A549 (cell line): Measurements from ENCODE around the gene TBX21. TPM values are rescaled to one million over a fixed set of nuclear protein-coding genes. Genes with fewer than 3 reads are reported as not detected.

Source experiments
- ATAC-seq, 2 experiments: fragments of 200-7000 bp in 1 of 2; fragments of >200 bp in 1 of 2; cut with Nextera tagmentation in 1 of 2; cut with Tn5 transposase in 1 of 2; 3 replicates each; pipeline versions ENCODE4 v1.8.0 to v1.9.1; 2018 to 2020; ENCODE audit warnings: mild to moderate bottlenecking in 1 of 2, moderate library complexity in 1 of 2
- CTCF ChIA-PET: fragments of 300-600 bp; sonication (Branson Sonifier 250); formaldehyde crosslinking; extraction: SDS; loops from one replicate; lab custom pipeline; 2021; ENCODE audit warnings: antibody characterized with exemption, inconsistent platforms; lab: Yijun Ruan, JAX
- POLR2A ChIA-PET: fragments of 350-600 bp; formaldehyde crosslinking; extraction: SDS; loops from one replicate; lab custom pipeline; 2021; ENCODE audit warnings: antibody characterized with exemption, inconsistent platforms; lab: Yijun Ruan, JAX
- DNase-seq, 2 experiments: peaks; one replicate each; pipeline versions ENCODE4 v3.0.0 to v3.0.0-alpha.2; 2011 to 2016; ENCODE audit warnings: low read depth in 1 of 2, low spot score in 1 of 2
- FAIRE-seq: peaks from 2 replicates; lab custom pipeline; 2011; peaks lifted over from hg19 to GRCh38; lab: Jason Lieb, UNC
- H3K27ac ChIP-seq, 2 experiments: fragments of >200 bp; sonication (Bioruptor Twin); formaldehyde crosslinking; 3 replicates each; pipeline ENCODE4 v1.5.1; 2016 to 2017
- H3K4me1 ChIP-seq: fragments of >200 bp; sonication (Bioruptor Twin); formaldehyde crosslinking; 3 replicates; pipeline ENCODE4 v1.6.1; 2016
- H3K4me2 ChIP-seq: fragments of >200 bp; sonication (Bioruptor Twin); formaldehyde crosslinking; 3 replicates; pipeline ENCODE4 v1.6.1; 2016
- H3K4me3 ChIP-seq: fragments of >200 bp; sonication (Bioruptor Twin); formaldehyde crosslinking; 3 replicates; pipeline ENCODE4 v1.5.1; 2016
- H3K9me3 ChIP-seq: fragments of >200 bp; sonication (Bioruptor Twin); formaldehyde crosslinking; 3 replicates; pipeline ENCODE4 v1.6.1; 2016
- BCL3 ChIP-seq: fragments of >200 bp; sonication (Bioruptor Twin); formaldehyde crosslinking; IDR thresholded peaks from 3 replicates; pipeline ENCODE4 v1.6.1; 2016
- CBX8 ChIP-seq: fragments of 200-600 bp; sonication (generic); IDR thresholded peaks from 2 replicates; pipeline ENCODE4 v1.6.1; 2016
- CHD4 ChIP-seq: fragments of 200-600 bp; sonication (generic); IDR thresholded peaks from 2 replicates; pipeline ENCODE4 v1.6.1; 2016; ENCODE audit warnings: antibody characterized with exemption, mild to moderate bottlenecking, borderline replicate concordance
- EHF ChIP-seq: fragments of 250-450 bp; sonication (Bioruptor Pico); IDR thresholded peaks from 2 replicates; pipeline ENCODE4 v1.5.0; 2020; ENCODE audit warnings: mild to moderate bottlenecking
- FOXS1 ChIP-seq: fragments of 250-450 bp; sonication (Bioruptor Pico); IDR thresholded peaks from 2 replicates; pipeline ENCODE4 v1.5.0; 2020; ENCODE audit warnings: mild to moderate bottlenecking, moderate library complexity
- GATA3 ChIP-seq: IDR thresholded peaks from 2 replicates; pipeline ENCODE4 v1.6.1; 2012; ENCODE audit warnings: borderline replicate concordance
- HDAC2 ChIP-seq: fragments of 200-600 bp; sonication (generic); IDR thresholded peaks from 2 replicates; pipeline ENCODE4 v1.6.1; 2016
- HOXB13 ChIP-seq: fragments of 250-450 bp; sonication (Bioruptor Pico); IDR thresholded peaks from 2 replicates; pipeline ENCODE4 v1.5.0; 2020; ENCODE audit warnings: low read depth, mild to moderate bottlenecking, moderate library complexity
- KDM1A ChIP-seq: fragments of 200-600 bp; sonication (generic); IDR thresholded peaks from 2 replicates; pipeline ENCODE4 v1.6.1; 2016; ENCODE audit warnings: low read depth, mild to moderate bottlenecking
- KDM5A ChIP-seq: fragments of 200-600 bp; sonication (generic); IDR thresholded peaks from 2 replicates; pipeline ENCODE4 v1.6.1; 2016; ENCODE audit warnings: antibody characterized with exemption, mild to moderate bottlenecking
- MYC ChIP-seq: IDR thresholded peaks from 2 replicates; pipeline ENCODE4 v1.6.1; 2012; ENCODE audit warnings: mild to moderate bottlenecking, inconsistent platforms, low read length, improper control_type of control experiment, borderline replicate concordance
- NFE2L2 ChIP-seq: fragments of 150-350 bp; conservative IDR thresholded peaks from 2 replicates; pipeline ENCODE4 v1.6.1; 2014; ENCODE audit warnings: low read length
- PBX3 ChIP-seq: IDR thresholded peaks from 2 replicates; pipeline ENCODE4 v1.6.1; 2012
- PHF8 ChIP-seq: fragments of 200-600 bp; sonication (generic); IDR thresholded peaks from 2 replicates; pipeline ENCODE4 v1.6.1; 2016; ENCODE audit warnings: low read depth, mild to moderate bottlenecking, antibody characterized with exemption, moderate library complexity, borderline replicate concordance
- RAD21 ChIP-seq, 2 experiments: fragments of >200 bp in 1 of 2; sonication (Bioruptor Twin) in 1 of 2; formaldehyde crosslinking in 1 of 2; IDR thresholded peaks in 1 of 2; conservative IDR thresholded peaks in 1 of 2; 2 replicates in 1 of 2; 3 replicates in 1 of 2; pipeline ENCODE4 v1.6.1; 2012 to 2018; ENCODE audit warnings: inconsistent platforms in 1 of 2
- RFX5 ChIP-seq: fragments of 450-650 bp; IDR thresholded peaks from 2 replicates; pipeline ENCODE4 v1.7.1; 2014; ENCODE audit warnings: antibody characterized with exemption, mild to moderate bottlenecking, moderate library complexity
- SMC3 ChIP-seq: fragments of >200 bp; sonication (Bioruptor Twin); formaldehyde crosslinking; IDR thresholded peaks from 3 replicates; pipeline ENCODE4 v1.6.1; 2018; ENCODE audit warnings: inconsistent platforms
- TP53 ChIP-seq: fragments of 250-450 bp; sonication (Bioruptor Pico); IDR thresholded peaks from 2 replicates; pipeline ENCODE4 v1.5.0; 2021; ENCODE audit warnings: mild to moderate bottlenecking, moderate library complexity
- ZSCAN20 ChIP-seq: fragments of 250-450 bp; sonication (Bioruptor Pico); IDR thresholded peaks from 2 replicates; pipeline ENCODE4 v1.8.0; 2022; ENCODE audit warnings: mild to moderate bottlenecking, moderate library complexity
- WGBS: methylation state at CpG from one replicate; pipeline ENCODE4 v1.1.6; 2017; ENCODE audit errors: missing lambda C conversion rate; 5-methylcytosine and 5-hydroxymethylcytosine counted together
- polyA plus RNA-seq, 4 experiments: library from polyadenylated mRNA; depleted of rRNA in 3 of 4; stranded (reverse); fragments of >200 nt; fragmentation: RNase III in 1 of 4; extraction: RNeasy Plus Mini Kit Qiagen cat#74134 plus additional on column Dnase treatment in 1 of 4; gene quantifications; 2 replicates in 3 of 4; 3 replicates in 1 of 4; pipeline ENCODE4 v1.2.3, GENCODE V29; 2011 to 2017
- TF ChIP-seq, protein P1 (sequence below): IDR thresholded peaks from 2 replicates; pipeline ENCODE4 v1.6.1; 2012; ENCODE audit warnings: low read depth, borderline replicate concordance
- TF ChIP-seq, protein P2 (sequence below): fragments of 250-450 bp; sonication (Bioruptor Pico); IDR thresholded peaks from 2 replicates; pipeline ENCODE4 v1.5.0; 2020; ENCODE audit warnings: low read depth, mild to moderate bottlenecking, moderate library complexity

The TBX21 gene
- polyA plus RNA-seq, 2 of the 4 experiments (the other 2 are of a cell fraction): not detected

- 65% methylated on average over 12 of the region's 12 CpGs for WGBS
Measured at GRCh38 chr17:47705536-47706530, 27.2 kb upstream of the TBX21 start.

DNA sequence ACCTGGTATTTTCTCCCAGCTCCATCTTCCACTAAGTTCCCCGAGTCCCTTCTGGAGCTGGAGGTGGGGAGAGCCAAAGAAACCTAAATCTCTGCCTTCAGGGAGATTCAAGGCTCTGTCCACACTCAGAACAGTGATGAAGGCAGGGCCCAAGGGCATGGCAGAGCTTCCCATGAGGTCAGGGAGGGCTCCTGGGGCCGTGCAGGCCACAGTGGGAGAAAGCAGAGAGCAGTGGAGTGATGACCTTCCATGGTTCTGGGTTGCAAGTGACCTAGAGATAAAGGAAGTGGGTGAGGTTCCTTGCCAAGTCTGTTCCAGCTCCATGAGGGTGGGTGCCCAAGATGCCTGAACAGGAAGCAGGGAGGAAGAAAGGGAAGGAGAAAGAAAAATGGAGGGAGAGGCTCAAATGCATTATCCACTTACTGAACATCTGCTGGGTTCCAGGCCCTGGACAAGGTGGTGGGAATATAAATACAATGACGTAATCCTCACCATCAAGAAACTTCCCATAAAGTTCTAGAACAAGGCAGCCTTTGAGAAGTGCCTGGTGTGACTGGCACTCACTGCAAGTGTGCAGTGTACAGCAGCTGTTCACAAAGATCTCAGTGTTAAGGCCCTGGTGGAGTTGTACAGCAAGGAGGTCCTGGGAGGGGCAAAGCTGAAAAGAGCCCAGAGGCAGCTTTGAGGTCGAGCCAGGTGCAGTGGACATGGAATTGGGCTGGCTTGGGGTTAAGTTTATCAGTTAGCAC, 25.8 kb upstream of the TBX21 start:
- Histone ChIP-seq H3K4me2 (no peak overlapping the region), H3K27ac (no peak overlapping the region), H3K4me1 (no peaks in the 10 kb centered on the region), H3K4me3 (no peak overlapping the region), H3K9me3 (no peaks in the 10 kb centered on the region)
- TF ChIP-seq, protein P1, sequence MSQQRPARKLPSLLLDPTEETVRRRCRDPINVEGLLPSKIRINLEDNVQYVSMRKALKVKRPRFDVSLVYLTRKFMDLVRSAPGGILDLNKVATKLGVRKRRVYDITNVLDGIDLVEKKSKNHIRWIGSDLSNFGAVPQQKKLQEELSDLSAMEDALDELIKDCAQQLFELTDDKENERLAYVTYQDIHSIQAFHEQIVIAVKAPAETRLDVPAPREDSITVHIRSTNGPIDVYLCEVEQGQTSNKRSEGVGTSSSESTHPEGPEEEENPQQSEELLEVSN: no peak
- TF ChIP-seq RFX5: no peak
- TF ChIP-seq PHF8: no peak
- TF ChIP-seq HDAC2: no peak
- TF ChIP-seq KDM5A: no peak
- TF ChIP-seq KDM1A: no peak
- no peak for TF ChIP-seq BCL3
- TF ChIP-seq FOXS1 (CRISPR knock-in tag): no peak
- no peak for TF ChIP-seq MYC
- no peak for TF ChIP-seq TP53
- no peak for FAIRE-seq
- POLR2A ChIA-PET: interaction anchor here (0.6 to 1.4 kb wide), 2 partner anchors 12 to 124 kb away, joined by 3 to 4 read pairs; partner anchors contain the start of genes LRRC46 and MRPL10
- CTCF ChIA-PET: interaction anchor here (0.6 to 11.0 kb wide), 13 partner anchors 8 to 183 kb away, joined by 3 to 130 read pairs (median 4); no protein-coding TSS in a partner anchor
- no peak for DNase-seq
- WGBS: 49% methylated on average over 4 of the region's 4 CpGs
- peak in 1 of 2 experiments; percentile 12; a peak in 1 of 6 replicates for ATAC-seq

More at GRCh38 chr17:47705536-47706530, 27.2 kb upstream of the TBX21 start:
- POLR2A ChIA-PET: no interaction called here
- Histone ChIP-seq H3K4me3 (no peak overlapping the region), H3K27ac (no peak overlapping the region), H3K4me1 (no peaks in the 10 kb centered on the region), H3K4me2 (no peak overlapping the region), H3K9me3 (no peaks in the 10 kb centered on the region)
- no peak for DNase-seq
- TF ChIP-seq RAD21 (conservative IDR thresholded peaks at IDR 0.05 in 1 of 2, IDR thresholded peaks at IDR 0.05 in 1 of 2) (no peak), ZSCAN20 (CRISPR knock-in tag) (no peak), CHD4 (no peak), NFE2L2 (no peak), SMC3 (no peak), HOXB13 (CRISPR knock-in tag) (no peak), EHF (CRISPR knock-in tag) (no peak), PBX3 (no peak), CBX8 (no peak), GATA3 (no peak)
- TF ChIP-seq, protein P2, sequence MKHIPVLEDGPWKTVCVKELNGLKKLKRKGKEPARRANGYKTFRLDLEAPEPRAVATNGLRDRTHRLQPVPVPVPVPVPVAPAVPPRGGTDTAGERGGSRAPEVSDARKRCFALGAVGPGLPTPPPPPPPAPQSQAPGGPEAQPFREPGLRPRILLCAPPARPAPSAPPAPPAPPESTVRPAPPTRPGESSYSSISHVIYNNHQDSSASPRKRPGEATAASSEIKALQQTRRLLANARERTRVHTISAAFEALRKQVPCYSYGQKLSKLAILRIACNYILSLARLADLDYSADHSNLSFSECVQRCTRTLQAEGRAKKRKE (CRISPR knock-in tag): no peak
- FAIRE-seq: no peak
- no peak for ATAC-seq
- CTCF ChIA-PET: interaction anchor here (0.7 to 11.0 kb wide), 7 partner anchors 7 to 184 kb away, joined by 3 to 130 read pairs (median 5); partner anchors contain the start of genes TBKBP1 and TBX21
